Astrocyte (in vitro differentiated cells and primary cell): Measurements from ENCODE around the gene ABHD2. TPM values are rescaled to one million over a fixed set of nuclear protein-coding genes. Genes with fewer than 3 reads are reported as not detected.

ENCODE experiments used
- DNase-seq: peaks from one replicate; pipeline ENCODE4 v3.0.0-alpha.2; 2010; ENCODE audit warnings: low read depth
- FAIRE-seq: peaks from 2 replicates; lab custom pipeline; 2011; peaks lifted over from hg19 to GRCh38; lab: Jason Lieb, UNC
- H2AFZ ChIP-seq: 2 replicates; pipeline ENCODE4 v1.6.0; 2012; ENCODE audit warnings: low read depth, low read length, inconsistent platforms
- H3K27ac ChIP-seq: 2 replicates; pipeline ENCODE4 v1.5.1; 2011; ENCODE audit warnings: low read depth, low read length, inconsistent platforms
- H3K27me3 ChIP-seq: 2 replicates; pipeline ENCODE4 v1.6.0; 2011; ENCODE audit warnings: low read length, inconsistent platforms; ENCODE audit not compliant: insufficient read depth
- H3K36me3 ChIP-seq: 2 replicates; pipeline ENCODE4 v1.5.1; 2011; ENCODE audit warnings: low read length, inconsistent platforms; ENCODE audit not compliant: insufficient read depth
- H3K4me1 ChIP-seq: 2 replicates; pipeline ENCODE4 v1.5.1; 2011; ENCODE audit warnings: low read length, inconsistent platforms; ENCODE audit not compliant: insufficient read depth
- H3K4me2 ChIP-seq: 2 replicates; pipeline ENCODE4 v1.6.0; 2012; ENCODE audit warnings: low read length, inconsistent platforms
- H3K4me3 ChIP-seq: 2 replicates; pipeline ENCODE4 v1.5.1; 2011; ENCODE audit warnings: low read depth, mild to moderate bottlenecking, low read length, inconsistent platforms; ENCODE audit not compliant: insufficient read depth
- H3K79me2 ChIP-seq: 2 replicates; pipeline ENCODE4 v1.6.0; 2012; ENCODE audit warnings: mild to moderate bottlenecking, low read length, inconsistent platforms; ENCODE audit not compliant: insufficient read depth
- H3K9ac ChIP-seq: 2 replicates; pipeline ENCODE4 v1.6.0; 2012; ENCODE audit warnings: mild to moderate bottlenecking, low read length, inconsistent platforms
- H3K9me3 ChIP-seq: 2 replicates; pipeline ENCODE4 v1.5.1; 2012; ENCODE audit warnings: low read depth, mild to moderate bottlenecking, low read length, inconsistent platforms; ENCODE audit not compliant: insufficient read depth
- H4K20me1 ChIP-seq: 2 replicates; pipeline ENCODE4 v1.6.0; 2012; ENCODE audit warnings: low read length, inconsistent platforms; ENCODE audit not compliant: insufficient read depth
- H3K27ac Mint-ChIP-seq: one replicate; pipeline ENCODE4 v1.8.0; 2021; ENCODE audit warnings: mild to moderate bottlenecking, mixed read lengths; ENCODE audit not compliant: unreplicated experiment
- H3K27me3 Mint-ChIP-seq: one replicate; pipeline ENCODE4 v1.8.0; 2021; ENCODE audit warnings: low read depth, mixed read lengths; ENCODE audit not compliant: unreplicated experiment
- H3K36me3 Mint-ChIP-seq: one replicate; pipeline ENCODE4 v1.8.0; 2021; ENCODE audit warnings: low read depth, mixed read lengths; ENCODE audit not compliant: unreplicated experiment
- H3K4me1 Mint-ChIP-seq: one replicate; pipeline ENCODE4 v1.8.0; 2021; ENCODE audit warnings: low read depth, mixed read lengths; ENCODE audit not compliant: unreplicated experiment
- H3K4me3 Mint-ChIP-seq: one replicate; pipeline ENCODE4 v1.8.0; 2021; ENCODE audit warnings: mild to moderate bottlenecking, moderate library complexity, mixed read lengths; ENCODE audit not compliant: unreplicated experiment
- H3K9me3 Mint-ChIP-seq: one replicate; pipeline ENCODE4 v1.8.0; 2021; ENCODE audit warnings: mild to moderate bottlenecking, mixed read lengths; ENCODE audit not compliant: unreplicated experiment
- EZH2 ChIP-seq: IDR thresholded peaks from 2 replicates; pipeline ENCODE4 v1.6.1; 2012; ENCODE audit warnings: mild to moderate bottlenecking, low read length, inconsistent platforms; ENCODE audit not compliant: insufficient read depth
- total RNA-seq: library from RNA; stranded (reverse); gene quantifications from 2 replicates; pipeline ENCODE4 v1.2.1, GENCODE V29; 2021
- TF ChIP-seq, protein P1 (sequence below): IDR thresholded peaks from 2 replicates; pipeline ENCODE4 v1.5.1; 2011; ENCODE audit warnings: low read depth, mild to moderate bottlenecking, inconsistent platforms, low read length, moderate library complexity; ENCODE audit not compliant: insufficient read depth

Gene ABHD2
- total RNA-seq, 1 donor from 2014 or later: 41.3 TPM

GRCh38 chr15:89057506-89058133 is 30.6 kb upstream of the ABHD2 start:
- Histone ChIP-seq H3K4me1 (peaks cover 1% of the 10 kb centered on the region), H2AFZ (no peak overlapping the region), H3K27ac (no peak overlapping the region), H3K36me3 (no peaks in the 10 kb centered on the region), H3K4me2 (no peak overlapping the region), H3K9ac (peak overlapping the region; percentile 15), H3K27me3 (no peaks in the 10 kb centered on the region), H3K4me3 (no peak overlapping the region), H3K79me2 (no peaks in the 10 kb centered on the region), H4K20me1 (no peaks in the 10 kb centered on the region), H3K9me3 (no peaks in the 10 kb centered on the region)
- TF ChIP-seq, protein P1, sequence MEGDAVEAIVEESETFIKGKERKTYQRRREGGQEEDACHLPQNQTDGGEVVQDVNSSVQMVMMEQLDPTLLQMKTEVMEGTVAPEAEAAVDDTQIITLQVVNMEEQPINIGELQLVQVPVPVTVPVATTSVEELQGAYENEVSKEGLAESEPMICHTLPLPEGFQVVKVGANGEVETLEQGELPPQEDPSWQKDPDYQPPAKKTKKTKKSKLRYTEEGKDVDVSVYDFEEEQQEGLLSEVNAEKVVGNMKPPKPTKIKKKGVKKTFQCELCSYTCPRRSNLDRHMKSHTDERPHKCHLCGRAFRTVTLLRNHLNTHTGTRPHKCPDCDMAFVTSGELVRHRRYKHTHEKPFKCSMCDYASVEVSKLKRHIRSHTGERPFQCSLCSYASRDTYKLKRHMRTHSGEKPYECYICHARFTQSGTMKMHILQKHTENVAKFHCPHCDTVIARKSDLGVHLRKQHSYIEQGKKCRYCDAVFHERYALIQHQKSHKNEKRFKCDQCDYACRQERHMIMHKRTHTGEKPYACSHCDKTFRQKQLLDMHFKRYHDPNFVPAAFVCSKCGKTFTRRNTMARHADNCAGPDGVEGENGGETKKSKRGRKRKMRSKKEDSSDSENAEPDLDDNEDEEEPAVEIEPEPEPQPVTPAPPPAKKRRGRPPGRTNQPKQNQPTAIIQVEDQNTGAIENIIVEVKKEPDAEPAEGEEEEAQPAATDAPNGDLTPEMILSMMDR: peak; percentile 98
- no peak for TF ChIP-seq EZH2
- H3K4me3 Mint-ChIP-seq: no peak overlapping the region
- no peaks in the 10 kb centered on the region for H3K36me3 Mint-ChIP-seq
- FAIRE-seq: no peak
- peak; percentile 29 for DNase-seq
- peak overlapping the region; percentile 47 for H3K27ac Mint-ChIP-seq
- peaks cover 9% of the 10 kb centered on the region for H3K4me1 Mint-ChIP-seq
- no peaks in the 10 kb centered on the region for H3K9me3 Mint-ChIP-seq
- H3K27me3 Mint-ChIP-seq: no peaks in the 10 kb centered on the region

GRCh38 chr15:89058376-89058775 is 29.9 kb upstream of the ABHD2 start:
- no peak overlapping the region for H3K4me3 Mint-ChIP-seq
- DNase-seq (no peak), FAIRE-seq (no peak)
- H3K9me3 Mint-ChIP-seq: no peaks in the 10 kb centered on the region
- Histone ChIP-seq H3K79me2 (no peaks in the 10 kb centered on the region), H2AFZ (no peak overlapping the region), H3K36me3 (no peaks in the 10 kb centered on the region), H3K4me3 (no peak overlapping the region), H3K4me2 (no peak overlapping the region), H4K20me1 (no peaks in the 10 kb centered on the region), H3K27me3 (no peaks in the 10 kb centered on the region), H3K4me1 (no peaks in the 10 kb centered on the region), H3K9me3 (no peaks in the 10 kb centered on the region), H3K27ac (no peak overlapping the region), H3K9ac (no peak overlapping the region)
- H3K27me3 Mint-ChIP-seq: no peaks in the 10 kb centered on the region
- H3K27ac Mint-ChIP-seq: no peak overlapping the region
- no peaks in the 10 kb centered on the region for H3K36me3 Mint-ChIP-seq
- no peak for TF ChIP-seq EZH2
- TF ChIP-seq, protein P1: no peak
- peaks cover 6% of the 10 kb centered on the region for H3K4me1 Mint-ChIP-seq

GRCh38 chr15:89058876-89059405 is 29.3 kb upstream of the ABHD2 start:
- Histone ChIP-seq H3K79me2 (no peaks in the 10 kb centered on the region), H3K27me3 (no peaks in the 10 kb centered on the region), H3K4me2 (no peak overlapping the region), H3K36me3 (no peaks in the 10 kb centered on the region), H3K27ac (no peak overlapping the region), H3K9ac (no peak overlapping the region), H3K4me1 (no peaks in the 10 kb centered on the region), H3K9me3 (no peaks in the 10 kb centered on the region), H4K20me1 (no peaks in the 10 kb centered on the region), H3K4me3 (no peak overlapping the region), H2AFZ (no peak overlapping the region)
- TF ChIP-seq, protein P1: no peak
- TF ChIP-seq EZH2: no peak
- H3K27me3 Mint-ChIP-seq: no peaks in the 10 kb centered on the region
- H3K27ac Mint-ChIP-seq: no peak overlapping the region
- H3K4me3 Mint-ChIP-seq: no peak overlapping the region
- H3K4me1 Mint-ChIP-seq: peaks cover 5% of the 10 kb centered on the region
- FAIRE-seq (no peak), DNase-seq (no peak)
- H3K9me3 Mint-ChIP-seq: no peaks in the 10 kb centered on the region
- H3K36me3 Mint-ChIP-seq: no peaks in the 10 kb centered on the region
